BLaER1 (cell line): Measurements from ENCODE around the gene AREL1.

ENCODE experiments used
- H3K27ac ChIP-seq: shearing (Covaris generic); formaldehyde crosslinking; 2 replicates; pipeline ENCODE4 v1.8.1; 2022
- H3K27me3 ChIP-seq: shearing (Covaris generic); formaldehyde crosslinking; 2 replicates; pipeline ENCODE4 v1.8.1; 2022
- H3K36me3 ChIP-seq: shearing (Covaris generic); formaldehyde crosslinking; 2 replicates; pipeline ENCODE4 v1.8.1; 2022
- H3K4me1 ChIP-seq: shearing (Covaris generic); formaldehyde crosslinking; 2 replicates; pipeline ENCODE4 v1.8.1; 2022
- H3K4me2 ChIP-seq: shearing (Covaris generic); formaldehyde crosslinking; 2 replicates; pipeline ENCODE4 v1.8.1; 2022
- H3K4me3 ChIP-seq: shearing (Covaris generic); formaldehyde crosslinking; 2 replicates; pipeline ENCODE4 v1.8.1; 2022
- H3K9ac ChIP-seq: shearing (Covaris generic); formaldehyde crosslinking; 2 replicates; pipeline ENCODE4 v1.8.1; 2022
- H3K9me3 ChIP-seq: shearing (Covaris generic); formaldehyde crosslinking; 2 replicates; pipeline ENCODE4 v1.8.1; 2022
- H4K20me1 ChIP-seq: shearing (Covaris generic); formaldehyde crosslinking; 2 replicates; pipeline ENCODE4 v1.8.1; 2022
- Cebpa-rat ChIP-seq: shearing (Covaris generic); IDR thresholded peaks from 2 replicates; pipeline ENCODE4 v1.8.1; 2022

The AREL1 gene

GRCh38 chr14:74634481-74634880 lies 78.4 kb downstream of the AREL1 start:
- Histone ChIP-seq H3K4me2 (no peak overlapping the region), H3K27ac (no peak overlapping the region), H3K4me1 (peaks cover 6% of the 10 kb centered on the region; the same call in 1 of the 2 replicates), H3K4me3 (no peak overlapping the region), H3K9me3 (no peaks in the 10 kb centered on the region), H3K36me3 (no peaks in the 10 kb centered on the region), H3K27me3 (no peaks in the 10 kb centered on the region), H3K9ac (no peak overlapping the region), H4K20me1 (no peaks in the 10 kb centered on the region)
- no peak for TF ChIP-seq Cebpa-rat

- no peaks in the 10 kb centered on the region for H3K9me3 ChIP-seq
- no peaks in the 10 kb centered on the region for H3K36me3 ChIP-seq
- no peaks in the 10 kb centered on the region for H3K27me3 ChIP-seq
- H3K27ac ChIP-seq: no peak overlapping the region
- no peaks in the 10 kb centered on the region for H4K20me1 ChIP-seq
- H3K9ac ChIP-seq: no peak overlapping the region
- no peak for TF ChIP-seq Cebpa-rat
- peaks cover 12% of the 10 kb centered on the region; the same call in 1 of the 2 replicates for H3K4me1 ChIP-seq
- no peak overlapping the region for H3K4me3 ChIP-seq
- no peak overlapping the region for H3K4me2 ChIP-seq
Measured at GRCh38 chr14:74630881-74631690, 81.8 kb downstream of the AREL1 start.

GRCh38 chr14:74628418-74628817 lies 84.5 kb downstream of the AREL1 start:
- H4K20me1 ChIP-seq: no peaks in the 10 kb centered on the region
- no peak overlapping the region for H3K9ac ChIP-seq
- no peaks in the 10 kb centered on the region for H3K9me3 ChIP-seq
- H3K27me3 ChIP-seq: no peaks in the 10 kb centered on the region
- no peak for TF ChIP-seq Cebpa-rat
- H3K27ac ChIP-seq: no peak overlapping the region
- H3K4me3 ChIP-seq: no peak overlapping the region
- H3K4me1 ChIP-seq: 0 out of 2 replicates have a peak, but pooled peaks cover 7% of the 10 kb centered on the region
- H3K36me3 ChIP-seq: no peaks in the 10 kb centered on the region
- H3K4me2 ChIP-seq: no peak overlapping the region

- Histone ChIP-seq H3K27me3 (no peaks in the 10 kb centered on the region), H3K36me3 (no peaks in the 10 kb centered on the region), H3K4me3 (no peak overlapping the region), H3K9ac (no peak overlapping the region), H3K4me2 (peak overlapping the region; percentile 13), H4K20me1 (no peaks in the 10 kb centered on the region), H3K4me1 (0 out of 2 replicates have a peak, but pooled peaks cover 7% of the 10 kb centered on the region), H3K9me3 (no peaks in the 10 kb centered on the region), H3K27ac (no peak overlapping the region)
- TF ChIP-seq Cebpa-rat: no peak
Measured at GRCh38 chr14:74627076-74627475, 85.8 kb downstream of the AREL1 start.

GRCh38 chr14:74622257-74622656 lies 90.6 kb downstream of the AREL1 start:
- H3K4me3 ChIP-seq: no peak overlapping the region
- no peak overlapping the region for H3K9ac ChIP-seq
- H3K9me3 ChIP-seq: no peaks in the 10 kb centered on the region
- H3K27me3 ChIP-seq: no peaks in the 10 kb centered on the region
- no peak overlapping the region for H3K27ac ChIP-seq
- TF ChIP-seq Cebpa-rat: no peak
- peaks cover 46% of the 10 kb centered on the region for H3K4me1 ChIP-seq
- no peaks in the 10 kb centered on the region for H3K36me3 ChIP-seq
- no peak overlapping the region for H3K4me2 ChIP-seq
- no peaks in the 10 kb centered on the region for H4K20me1 ChIP-seq

GRCh38 chr14:74621556-74621955 lies 91.3 kb downstream of the AREL1 start:
- Histone ChIP-seq H3K9me3 (no peaks in the 10 kb centered on the region), H3K27ac (no peak overlapping the region), H3K9ac (no peak overlapping the region), H3K4me2 (no peak overlapping the region), H3K4me1 (peaks cover 48% of the 10 kb centered on the region), H4K20me1 (no peaks in the 10 kb centered on the region), H3K4me3 (no peak overlapping the region), H3K36me3 (no peaks in the 10 kb centered on the region), H3K27me3 (no peaks in the 10 kb centered on the region)
- TF ChIP-seq Cebpa-rat: no peak

GRCh38 chr14:74620923-74621322 lies 92.0 kb downstream of the AREL1 start:
- TF ChIP-seq Cebpa-rat: no peak
- H3K4me3 ChIP-seq: no peak overlapping the region
- no peaks in the 10 kb centered on the region for H3K36me3 ChIP-seq
- no peaks in the 10 kb centered on the region for H3K27me3 ChIP-seq
- H3K27ac ChIP-seq: no peak overlapping the region
- no peaks in the 10 kb centered on the region for H4K20me1 ChIP-seq
- H3K9ac ChIP-seq: no peak overlapping the region
- peak overlapping the region; percentile 66 for H3K4me2 ChIP-seq
- H3K9me3 ChIP-seq: no peaks in the 10 kb centered on the region
- peaks cover 54% of the 10 kb centered on the region for H3K4me1 ChIP-seq

- Histone ChIP-seq H3K4me3 (no peak overlapping the region), H3K9me3 (no peaks in the 10 kb centered on the region), H3K4me1 (peaks cover 58% of the 10 kb centered on the region), H4K20me1 (no peaks in the 10 kb centered on the region), H3K36me3 (no peaks in the 10 kb centered on the region), H3K27ac (no peak overlapping the region), H3K4me2 (peak overlapping the region; percentile 66), H3K9ac (no peak overlapping the region), H3K27me3 (no peaks in the 10 kb centered on the region)
- no peak for TF ChIP-seq Cebpa-rat
Measured at GRCh38 chr14:74620497-74620921, 92.4 kb downstream of the AREL1 start.

GRCh38 chr14:74619672-74620131 lies 93.2 kb downstream of the AREL1 start:
- TF ChIP-seq Cebpa-rat: no peak
- Histone ChIP-seq H3K27ac (peak overlapping the region; percentile 47), H3K9ac (no peak overlapping the region), H3K27me3 (no peaks in the 10 kb centered on the region), H3K4me1 (peaks cover 66% of the 10 kb centered on the region), H3K36me3 (no peaks in the 10 kb centered on the region), H3K4me2 (peak overlapping the region; percentile 66), H3K9me3 (no peaks in the 10 kb centered on the region), H4K20me1 (no peaks in the 10 kb centered on the region), H3K4me3 (no peak overlapping the region)

- Histone ChIP-seq H3K36me3 (no peaks in the 10 kb centered on the region), H3K9me3 (no peaks in the 10 kb centered on the region), H4K20me1 (no peaks in the 10 kb centered on the region), H3K4me3 (no peak overlapping the region), H3K4me1 (peaks cover 80% of the 10 kb centered on the region), H3K27me3 (peaks cover 4% of the 10 kb centered on the region; the same call in 1 of the 2 replicates), H3K27ac (peak overlapping the region; percentile 40), H3K9ac (no peak overlapping the region), H3K4me2 (peak overlapping the region; percentile 66)
- TF ChIP-seq Cebpa-rat: no peak
Measured at GRCh38 chr14:74618078-74618952, 94.6 kb downstream of the AREL1 start.
